SK-N-SH (cell line): ENCODE results near the gene CCNK. TPM values are rescaled to one million over a fixed set of nuclear protein-coding genes. Genes with fewer than 3 reads are reported as not detected.
A peak's percentile ranks its signal among the peaks of the same experiment; 100 is the strongest.

Experiments
- CTCF ChIA-PET: fragments of 300-600, 350-600 bp; formaldehyde crosslinking; extraction: SDS; loops from one replicate; lab custom pipeline; 2021; lab: Yijun Ruan, JAX
- POLR2A ChIA-PET: fragments of 350-600 bp; sonication (Branson Sonifier 250); formaldehyde crosslinking; extraction: SDS; loops from one replicate; lab custom pipeline; 2020; ENCODE audit warnings: antibody characterized with exemption, inconsistent platforms; lab: Yijun Ruan, JAX
- DNase-seq: peaks from one replicate; pipeline ENCODE4 v3.0.0; 2012
- H2AFZ ChIP-seq: fragments of 200-600 bp; sonication (generic); 2 replicates; pipeline ENCODE4 v1.8.1; 2016; ENCODE audit warnings: antibody characterized with exemption, mild to moderate bottlenecking, low read depth
- H3F3A ChIP-seq: fragments of 200-600 bp; sonication (generic); replicated peaks from 2 replicates; pipeline ENCODE3; 2016; ENCODE audit warnings: antibody characterized with exemption, mild to moderate bottlenecking; ENCODE audit not compliant: insufficient read depth
- H3K27ac ChIP-seq, 2 experiments: fragments of 200-500 bp in 1 of 2; fragments of 200-600 bp in 1 of 2; sonication (Bioruptor generic) in 1 of 2; sonication (generic), shearing (Covaris generic) in 1 of 2; 2 replicates each; pipeline versions ENCODE4 v1.5.1 to v1.6.1; 2014 to 2016; ENCODE audit warnings: low read depth in 2 of 2, inconsistent platforms in 1 of 2, low read length in 1 of 2, mild to moderate bottlenecking in 1 of 2, mixed read lengths in 1 of 2
- H3K27me3 ChIP-seq: fragments of 200-600 bp; sonication (generic), shearing (Covaris generic); 2 replicates; pipeline ENCODE4 v1.6.1; 2016; ENCODE audit warnings: mixed run types; ENCODE audit not compliant: insufficient read depth
- H3K36me3 ChIP-seq, 2 experiments: fragments of 200-500 bp in 1 of 2; fragments of 200-600 bp in 1 of 2; sonication (Bioruptor generic) in 1 of 2; sonication (generic) in 1 of 2; replicated peaks in 1 of 2; 2 replicates each; pipeline versions ENCODE3 to v1.5.1; 2014 to 2016; ENCODE audit warnings: low read length in 1 of 2, mild to moderate bottlenecking in 1 of 2; ENCODE audit not compliant: insufficient read depth in 2 of 2, control insufficient read depth in 1 of 2
- H3K4me1 ChIP-seq, 2 experiments: fragments of 200-500 bp in 1 of 2; fragments of 200-600 bp in 1 of 2; sonication (Bioruptor generic) in 1 of 2; sonication (generic), shearing (Covaris generic) in 1 of 2; 2 replicates each; pipeline versions ENCODE4 v1.5.1 to v1.6.1; 2014 to 2016; ENCODE audit warnings: low read depth in 1 of 2, low read length in 1 of 2, mixed run types in 1 of 2; ENCODE audit not compliant: insufficient read depth in 2 of 2, control insufficient read depth in 1 of 2
- H3K4me2 ChIP-seq: fragments of 200-600 bp; sonication (generic), shearing (Covaris generic); 2 replicates; pipeline ENCODE4 v1.6.1; 2017; ENCODE audit warnings: mixed run types
- H3K4me3 ChIP-seq, 2 experiments: fragments of 200-500 bp in 1 of 2; fragments of 200-600 bp in 1 of 2; sonication (Bioruptor generic) in 1 of 2; sonication (generic), shearing (Covaris generic) in 1 of 2; 2 replicates each; pipeline versions ENCODE4 v1.5.1 to v1.8.1; 2014 to 2016; ENCODE audit warnings: low read depth in 2 of 2, inconsistent platforms in 1 of 2, low read length in 1 of 2, mild to moderate bottlenecking in 1 of 2, mixed read lengths in 1 of 2, moderate library complexity in 1 of 2
- H3K79me2 ChIP-seq: fragments of 200-600 bp; sonication (generic); 2 replicates; pipeline ENCODE4 v1.8.1; 2017; ENCODE audit warnings: mild to moderate bottlenecking; ENCODE audit not compliant: insufficient read depth
- H3K9ac ChIP-seq: fragments of 200-600 bp; sonication (generic); 2 replicates; pipeline ENCODE4 v1.6.1; 2017; ENCODE audit warnings: mixed run types
- H3K9me2 ChIP-seq: fragments of 200-600 bp; sonication (generic); 2 replicates; pipeline ENCODE4 v1.6.1; 2017; ENCODE audit warnings: mixed run types
- H3K9me3 ChIP-seq: fragments of 200-600 bp; sonication (generic); 2 replicates; pipeline ENCODE4 v1.6.1; 2017; ENCODE audit warnings: mixed run types, mild to moderate bottlenecking, moderate library complexity
- H4K20me1 ChIP-seq: fragments of 200-600 bp; sonication (generic); 2 replicates; pipeline ENCODE4 v1.6.1; 2017; ENCODE audit warnings: mild to moderate bottlenecking, mixed run types; ENCODE audit not compliant: insufficient read depth
- CHD2 ChIP-seq: fragments of 150-350 bp; IDR thresholded peaks from 2 replicates; pipeline ENCODE4 v1.6.1; 2018; ENCODE audit warnings: low read length; ENCODE audit not compliant: partially characterized antibody
- FOSL2 ChIP-seq: IDR thresholded peaks from 2 replicates; pipeline ENCODE4 v1.4.0; 2012; ENCODE audit warnings: low read depth, mild to moderate bottlenecking, moderate library complexity, borderline replicate concordance
- FOXJ3 ChIP-seq: sonication (generic); formaldehyde crosslinking; IDR thresholded peaks from 2 replicates; pipeline ENCODE4 v1.5.1; 2020; ENCODE audit warnings: mild to moderate bottlenecking, missing genetic modification reagents
- GABPA ChIP-seq: IDR thresholded peaks from 2 replicates; pipeline ENCODE4 v1.4.0; 2012; ENCODE audit warnings: low read depth, mild to moderate bottlenecking
- MAX ChIP-seq: IDR thresholded peaks from 2 replicates; pipeline ENCODE4 v1.4.0; 2012; ENCODE audit warnings: low read depth
- MEF2A ChIP-seq: IDR thresholded peaks from 2 replicates; pipeline ENCODE4 v1.4.0; 2012; ENCODE audit warnings: low read depth, borderline replicate concordance
- MXI1 ChIP-seq: IDR thresholded peaks from 2 replicates; pipeline ENCODE4 v1.6.1; 2012; ENCODE audit warnings: mild to moderate bottlenecking, low read depth, low read length, improper control_type of control experiment
- NFIC ChIP-seq: IDR thresholded peaks from 2 replicates; pipeline ENCODE4 v1.4.0; 2012; ENCODE audit warnings: borderline replicate concordance
- PBX3 ChIP-seq: IDR thresholded peaks from 2 replicates; pipeline ENCODE4; 2012
- RAD21 ChIP-seq: IDR thresholded peaks from 2 replicates; pipeline ENCODE4 v1.6.1; 2012; ENCODE audit warnings: mild to moderate bottlenecking, low read length
- REST ChIP-seq: IDR thresholded peaks from 2 replicates; pipeline ENCODE4 v1.6.1; 2012; ENCODE audit warnings: mild to moderate bottlenecking, low read depth, low read length, moderate library complexity
- RXRA ChIP-seq: IDR thresholded peaks from 2 replicates; pipeline ENCODE4 v1.4.0; 2012; ENCODE audit warnings: low read depth, mild to moderate bottlenecking, borderline replicate concordance
- SMC3 ChIP-seq: IDR thresholded peaks from 2 replicates; pipeline ENCODE4 v1.6.1; 2012; ENCODE audit warnings: low read depth, low read length, improper control_type of control experiment
- TAF1 ChIP-seq: IDR thresholded peaks from 2 replicates; pipeline ENCODE4 v1.6.1; 2012; ENCODE audit warnings: low read depth, mild to moderate bottlenecking, low read length, moderate library complexity, borderline replicate concordance
- TCF12 ChIP-seq: IDR thresholded peaks from 2 replicates; pipeline ENCODE4 v1.4.0; 2012
- ZBTB33 ChIP-seq: IDR thresholded peaks from 2 replicates; pipeline ENCODE4 v1.4.0; 2012; ENCODE audit warnings: low read depth, borderline replicate concordance
- WGBS: methylation state at CpG from one replicate; pipeline ENCODE4 v1.1.6; 2017; ENCODE audit warnings: low lambda C conversion rate; 5-methylcytosine and 5-hydroxymethylcytosine counted together
- polyA plus RNA-seq, 3 experiments: library from polyadenylated mRNA; depleted of rRNA; stranded (reverse); fragments of >200 nt; gene quantifications; 2 replicates each; pipeline ENCODE4 v1.2.3, GENCODE V29; 2012

Gene CCNK
- polyA plus RNA-seq, 1 of the 3 experiments (the other 2 are of a cell fraction), result 14.6 TPM

GRCh38 chr14:99516871-99517642, 35.8 kb downstream of the CCNK start:
- H3K4me1 ChIP-seq, result peaks cover 0 to 16% of the 10 kb centered on the region in 2 experiments; a peak in 1 of 4 replicates
- DNase-seq, result peak; percentile 16
- H3K9me3 ChIP-seq, result no peaks in the 10 kb centered on the region
- peaks cover 6% of the 10 kb centered on the region; the same call in 1 of the 2 replicates for H4K20me1 ChIP-seq
- no peak overlapping the region for H2AFZ ChIP-seq
- peaks cover 5 to 32% of the 10 kb centered on the region in 2 experiments for H3K36me3 ChIP-seq
- H3K9ac ChIP-seq, result no peak overlapping the region
- 95% methylated on average over 6 of the region's 14 CpGs for WGBS
- H3K27ac ChIP-seq, result no peak overlapping the region; a peak in 1 of 4 replicates
- ChIA-PET POLR2A (no interaction called here), CTCF (interaction anchor here (0.7 to 3.6 kb wide), 26 partner anchors 10 to 213 kb away, joined by 3 to 34 read pairs (median 4); partner anchors contain the start of gene CCDC85C)
- peaks cover 7% of the 10 kb centered on the region for H3F3A ChIP-seq
- H3K79me2 ChIP-seq, result peaks cover 17% of the 10 kb centered on the region; the same call in 1 of the 2 replicates
- H3K27me3 ChIP-seq, result no peaks in the 10 kb centered on the region
- H3K4me2 ChIP-seq, result no peak overlapping the region
- H3K4me3 ChIP-seq, result no peak overlapping the region
- TF ChIP-seq PBX3, result no peak
- TF ChIP-seq FOSL2, result no peak
- no peaks in the 10 kb centered on the region for H3K9me2 ChIP-seq

GRCh38 chr14:99517643-99518381, 36.6 kb downstream of the CCNK start:
- no peaks in the 10 kb centered on the region for H3K9me3 ChIP-seq
- H3K4me3 ChIP-seq, result no peak overlapping the region
- CTCF ChIA-PET, result interaction anchor here (0.6 to 3.6 kb wide), 29 partner anchors 11 to 216 kb away, joined by 3 to 34 read pairs (median 4); partner anchors contain the start of gene CCDC85C
- no peak overlapping the region for H3K9ac ChIP-seq
- peaks cover 1% of the 10 kb centered on the region for H3F3A ChIP-seq
- peaks cover 0 to 25% of the 10 kb centered on the region in 2 experiments for H3K36me3 ChIP-seq
- H3K27ac ChIP-seq, result no peak overlapping the region; a peak in 1 of 4 replicates
- peaks cover 4 to 19% of the 10 kb centered on the region in 2 experiments; a peak in 3 of 4 replicates for H3K4me1 ChIP-seq
- DNase-seq, result peak; percentile 27
- H3K9me2 ChIP-seq, result no peaks in the 10 kb centered on the region
- no peak overlapping the region for H2AFZ ChIP-seq
- 79% methylated on average over 4 of the region's 16 CpGs for WGBS
- POLR2A ChIA-PET, result no interaction called here
- H3K4me2 ChIP-seq, result no peak overlapping the region
- no peaks in the 10 kb centered on the region for H3K27me3 ChIP-seq
- H3K79me2 ChIP-seq, result peaks cover 17% of the 10 kb centered on the region; the same call in 1 of the 2 replicates
- peaks cover 6% of the 10 kb centered on the region; the same call in 1 of the 2 replicates for H4K20me1 ChIP-seq
- TF ChIP-seq NFIC (no peak), REST (no peak), TCF12 (no peak), ZBTB33 (no peak), MXI1 (no peak), SMC3 (no peak), RAD21 (no peak), RXRA (no peak), GABPA (no peak), TAF1 (no peak), FOSL2 (no peak), MEF2A (no peak), MAX (no peak), CHD2 (no peak), FOXJ3 (CRISPR knock-in tag) (no peak)
